Endothelial cell of umbilical vein (primary cell): Measurements from ENCODE around the gene LATS1.

Experiments
- CTCF ChIP-seq, 2 donors: IDR thresholded peaks; 1 replicate in 1 of 2; 2 replicates in 1 of 2; pipeline ENCODE4 v1.5.1; 2011; ENCODE audit warnings: low read length in 2 of 2, mild to moderate bottlenecking in 2 of 2, moderate library complexity in 2 of 2, control low read depth in 1 of 2, inconsistent platforms in 1 of 2, low read depth in 1 of 2; ENCODE audit not compliant: insufficient read depth in 1 of 2; ENCODE audit errors: extremely low read depth in 1 of 2
- EZH2 ChIP-seq: IDR thresholded peaks from 2 replicates; pipeline ENCODE4 v1.6.1; 2012; ENCODE audit warnings: borderline replicate concordance, low read depth, mild to moderate bottlenecking, moderate library complexity, low read length, inconsistent platforms; ENCODE audit not compliant: severe bottlenecking
- FOS ChIP-seq: IDR thresholded peaks from 2 replicates; pipeline ENCODE4 v1.6.1; 2011; ENCODE audit warnings: mild to moderate bottlenecking, low read length, moderate library complexity, borderline replicate concordance; ENCODE audit not compliant: insufficient read depth
- GATA2 ChIP-seq: IDR thresholded peaks from 2 replicates; pipeline ENCODE4 v1.7.0; 2011; ENCODE audit warnings: low read depth, mild to moderate bottlenecking, moderate library complexity, mixed read lengths, low read length; ENCODE audit not compliant: insufficient read length, insufficient read depth
- MAX ChIP-seq: IDR thresholded peaks from 2 replicates; pipeline ENCODE4 v1.6.1; 2011; ENCODE audit not compliant: insufficient read depth, insufficient read length
- MYC ChIP-seq: IDR thresholded peaks from one replicate; pipeline ENCODE4 v1.6.1; 2011; ENCODE audit warnings: mild to moderate bottlenecking, low read depth, low read length
- POLR2A ChIP-seq: IDR thresholded peaks from 2 replicates; pipeline ENCODE4 v1.6.1; 2012; ENCODE audit warnings: low read depth, mild to moderate bottlenecking, control low read depth, low read length
- POLR2AphosphoS5 ChIP-seq: IDR thresholded peaks from 2 replicates; pipeline ENCODE4 v1.6.1; 2012; ENCODE audit warnings: low read depth, mild to moderate bottlenecking, control low read depth, low read length, moderate library complexity; ENCODE audit not compliant: insufficient read depth

GRCh38 chr6:149701714-149702113 lies 16.2 kb downstream of the LATS1 start:
- TF ChIP-seq POLR2A (no peak), CTCF (IDR thresholded peaks at IDR 0.05; ENCODE audit: extremely low read depth in 1 of 2, insufficient read depth in 1 of 2, low read depth in 1 of 2, low read length in 2 of 2) (no peak), MAX (no peak), MYC (no peak), POLR2AphosphoS5 (no peak), EZH2 (no peak), FOS (no peak), GATA2 (no peak)
